ENCODE measurements around the gene XRCC4. TPM values are rescaled to one million over a fixed set of nuclear protein-coding genes. Genes with fewer than 3 reads are reported as not detected.
"Not testable (repeated sequence)": the region's sequence is repeated elsewhere in the genome, so short reads cannot be mapped to it uniquely, and the experiment has no call there.

The XRCC4 gene
- total RNA-seq, 1 donor, result 36.5 TPM

DNA sequence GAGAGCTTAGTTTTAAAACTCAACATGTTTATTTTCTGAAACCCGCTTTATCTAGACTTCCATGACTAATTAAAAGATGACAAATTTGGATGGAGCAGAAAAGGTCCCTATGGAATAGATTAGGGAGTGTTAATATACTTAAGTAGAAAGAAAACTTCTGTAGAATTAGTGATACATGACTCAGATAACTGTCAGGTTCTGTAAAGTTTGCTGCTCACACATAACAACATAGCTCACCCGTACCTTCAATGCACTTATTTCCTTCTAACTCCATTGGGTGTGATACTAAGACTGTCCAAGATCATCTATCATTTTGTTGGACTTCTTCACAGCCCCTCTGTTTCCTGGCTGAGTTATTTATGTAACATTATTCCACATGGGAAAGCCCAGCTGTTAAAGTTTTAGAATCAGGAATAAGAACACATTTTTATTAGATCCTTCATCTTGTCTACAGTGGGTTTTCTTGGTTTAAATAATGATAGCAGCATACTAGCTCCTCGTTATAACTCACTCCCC is 27.9 kb upstream of the XRCC4 start:
- no peak overlapping the region for H3K4me3 ChIP-seq (ENCODE audit: low read depth, low read length)
- TF ChIP-seq, protein P1, sequence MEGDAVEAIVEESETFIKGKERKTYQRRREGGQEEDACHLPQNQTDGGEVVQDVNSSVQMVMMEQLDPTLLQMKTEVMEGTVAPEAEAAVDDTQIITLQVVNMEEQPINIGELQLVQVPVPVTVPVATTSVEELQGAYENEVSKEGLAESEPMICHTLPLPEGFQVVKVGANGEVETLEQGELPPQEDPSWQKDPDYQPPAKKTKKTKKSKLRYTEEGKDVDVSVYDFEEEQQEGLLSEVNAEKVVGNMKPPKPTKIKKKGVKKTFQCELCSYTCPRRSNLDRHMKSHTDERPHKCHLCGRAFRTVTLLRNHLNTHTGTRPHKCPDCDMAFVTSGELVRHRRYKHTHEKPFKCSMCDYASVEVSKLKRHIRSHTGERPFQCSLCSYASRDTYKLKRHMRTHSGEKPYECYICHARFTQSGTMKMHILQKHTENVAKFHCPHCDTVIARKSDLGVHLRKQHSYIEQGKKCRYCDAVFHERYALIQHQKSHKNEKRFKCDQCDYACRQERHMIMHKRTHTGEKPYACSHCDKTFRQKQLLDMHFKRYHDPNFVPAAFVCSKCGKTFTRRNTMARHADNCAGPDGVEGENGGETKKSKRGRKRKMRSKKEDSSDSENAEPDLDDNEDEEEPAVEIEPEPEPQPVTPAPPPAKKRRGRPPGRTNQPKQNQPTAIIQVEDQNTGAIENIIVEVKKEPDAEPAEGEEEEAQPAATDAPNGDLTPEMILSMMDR (IDR thresholded peaks at IDR 0.05; ENCODE audit: insufficient read depth, low read length), result no peak
- DNase-seq (ENCODE audit: low read depth), result peak; percentile 31

DNA sequence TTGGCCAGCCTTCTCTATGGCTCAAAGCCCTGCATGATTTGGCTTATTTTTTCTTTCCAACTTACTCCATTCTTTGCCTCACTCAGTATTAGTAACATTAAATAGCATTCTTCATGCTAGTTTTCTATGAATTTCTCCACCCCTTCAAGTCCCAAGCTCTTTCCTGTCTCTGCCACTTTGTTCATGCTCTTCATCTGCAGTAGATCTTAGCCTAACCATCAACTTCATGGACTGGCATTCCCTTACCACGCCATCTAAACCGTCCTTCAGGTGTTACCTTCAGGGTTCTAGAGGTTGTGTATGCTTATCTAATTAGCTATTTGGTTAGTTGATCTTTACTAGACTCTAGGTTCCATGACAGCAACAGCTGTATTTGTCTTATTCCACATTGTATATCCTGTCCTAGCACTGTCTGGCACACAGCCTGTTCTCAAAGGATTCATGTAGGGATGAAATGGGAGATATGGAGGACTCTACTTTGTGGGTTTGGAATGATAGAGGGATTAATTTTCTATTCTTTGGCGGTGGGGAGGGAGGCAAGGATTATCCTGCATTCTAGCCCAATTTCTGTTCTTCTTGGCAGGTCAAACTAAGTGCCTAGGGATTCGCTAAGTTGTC is 26.5 kb upstream of the XRCC4 start:
- TF ChIP-seq, protein P1 (IDR thresholded peaks at IDR 0.05; ENCODE audit: insufficient read depth, low read length), result no peak
- no peak for DNase-seq (ENCODE audit: low read depth)
- H3K4me3 ChIP-seq (ENCODE audit: low read depth, low read length), result no peak overlapping the region

DNA sequence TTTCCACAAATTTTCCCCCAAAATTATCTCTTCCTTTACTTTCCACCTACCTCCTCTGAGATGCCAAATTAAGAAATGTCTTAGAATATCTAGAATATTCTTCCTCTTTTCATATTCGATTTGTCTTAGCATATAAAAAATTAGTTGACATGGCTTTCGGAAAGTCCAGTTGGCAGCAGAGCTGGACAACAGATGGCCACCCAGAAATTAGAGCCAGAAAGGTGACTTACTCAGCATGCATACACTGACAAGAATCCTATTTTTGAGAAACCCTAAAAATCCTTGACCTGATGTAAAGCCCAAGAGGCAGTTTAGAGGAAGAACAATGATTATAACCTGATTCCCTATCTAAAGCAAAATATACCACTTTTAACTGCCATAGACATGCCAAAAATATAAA is 22.2 kb upstream of the XRCC4 start:
- TF ChIP-seq, protein P1 (IDR thresholded peaks at IDR 0.05; ENCODE audit: insufficient read depth, low read length), result no peak
- no peak for DNase-seq (ENCODE audit: low read depth)
- H3K4me3 ChIP-seq (ENCODE audit: low read depth, low read length), result no peak overlapping the region

DNA sequence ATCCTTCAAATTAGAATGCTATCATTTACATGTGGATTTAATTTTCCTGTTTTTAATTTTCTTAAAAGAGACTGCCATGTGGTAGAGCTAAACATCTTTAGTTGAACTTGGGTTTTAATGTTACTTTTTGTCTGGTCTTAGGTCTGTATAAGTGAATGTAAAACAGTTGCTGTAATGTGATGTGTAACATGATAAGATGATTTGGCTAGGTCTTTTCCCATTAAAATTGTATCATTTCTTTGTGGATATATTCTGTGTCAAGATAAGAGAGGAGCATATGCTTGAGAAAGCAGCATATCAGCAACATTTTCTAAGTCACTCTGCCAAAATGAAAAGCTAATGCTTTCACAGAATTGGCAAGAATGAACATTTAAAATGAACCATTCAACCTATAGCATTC is 18.6 kb upstream of the XRCC4 start:
- DNase-seq (ENCODE audit: low read depth), result no peak
- no peak overlapping the region for H3K4me3 ChIP-seq (ENCODE audit: low read depth, low read length)
- TF ChIP-seq, protein P1 (IDR thresholded peaks at IDR 0.05; ENCODE audit: insufficient read depth, low read length), result no peak

DNA sequence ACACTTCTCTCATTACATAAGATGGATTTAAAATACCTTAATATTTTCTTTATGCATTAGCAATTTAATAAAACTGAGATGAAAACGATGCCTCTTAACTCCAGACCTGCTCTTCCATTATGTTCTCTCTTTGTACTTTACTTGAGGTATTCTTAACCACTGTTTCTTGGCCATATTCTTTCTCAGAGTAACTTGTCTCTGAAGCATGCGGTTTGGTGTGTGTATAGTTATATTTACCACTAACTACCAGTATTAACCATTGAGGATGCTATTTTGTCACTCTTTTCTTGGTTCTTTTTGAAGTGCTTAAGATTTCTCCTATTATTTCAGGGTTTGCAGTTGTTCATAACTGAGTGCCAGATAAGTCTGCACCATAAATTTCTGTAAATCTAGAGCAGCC is 18.0 kb upstream of the XRCC4 start:
- no peak for DNase-seq (ENCODE audit: low read depth)
- TF ChIP-seq, protein P1 (IDR thresholded peaks at IDR 0.05; ENCODE audit: insufficient read depth, low read length), result no peak
- no peak overlapping the region for H3K4me3 ChIP-seq (ENCODE audit: low read depth, low read length)

DNA sequence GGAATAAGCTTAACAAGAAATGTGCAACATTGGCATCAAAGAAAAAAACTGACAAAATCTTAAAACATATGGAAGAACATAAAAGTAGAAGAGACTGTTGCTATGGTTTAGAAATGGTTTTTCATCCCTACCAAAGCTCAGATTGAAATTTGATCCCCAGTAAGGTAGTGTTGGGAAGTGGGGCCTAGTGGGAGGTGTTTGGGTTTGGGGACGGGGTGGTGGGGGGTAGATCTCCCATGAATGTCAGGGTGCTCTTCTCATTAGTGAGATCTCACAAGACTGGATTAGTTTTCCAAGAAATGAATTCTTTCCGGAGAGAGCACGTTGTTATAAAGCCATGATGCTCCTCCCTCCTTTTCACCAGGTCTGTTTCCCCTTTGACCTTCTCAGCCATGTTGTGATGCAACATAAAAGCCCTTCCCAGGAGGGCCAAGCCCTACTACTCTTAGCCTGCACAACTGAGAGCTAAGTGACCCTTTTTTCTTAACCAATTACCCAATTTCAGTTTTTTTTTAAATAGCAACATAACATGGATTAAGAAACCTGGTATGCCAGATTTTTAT is 10.7 kb upstream of the XRCC4 start:
- DNase-seq (ENCODE audit: low read depth), result no peak
- TF ChIP-seq, protein P1 (IDR thresholded peaks at IDR 0.05; ENCODE audit: insufficient read depth, low read length), result no peak
- no peak overlapping the region for H3K4me3 ChIP-seq (ENCODE audit: low read depth, low read length)

DNA sequence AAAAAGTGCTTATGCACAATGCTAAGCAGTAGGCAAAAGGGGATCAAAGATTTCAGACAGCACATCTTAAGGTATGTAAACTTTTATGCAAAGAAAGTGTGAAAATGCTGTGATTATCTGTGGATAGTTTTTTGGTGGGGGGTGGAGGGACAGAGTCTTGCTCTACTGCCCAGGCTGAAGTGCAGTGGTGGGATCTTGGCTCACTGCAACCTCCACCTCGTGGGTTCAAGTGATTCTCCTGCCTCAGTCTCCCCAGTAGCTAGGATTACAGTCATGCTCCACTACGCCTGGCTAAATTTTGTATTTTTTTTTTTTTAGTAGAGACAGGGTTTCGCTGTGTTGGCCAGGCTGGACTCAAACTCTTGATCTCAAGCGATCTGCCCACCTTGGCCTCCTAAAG is 10.0 kb upstream of the XRCC4 start:
- H3K4me3 ChIP-seq (ENCODE audit: low read depth, low read length); DNase-seq (ENCODE audit: low read depth): not testable (repeated sequence)

Data from fibroblast of the aortic adventitia (primary cell).